Measurements from ENCODE around the gene APOL6. TPM values are rescaled to one million over a fixed set of nuclear protein-coding genes. Genes with fewer than 3 reads are reported as not detected.
"Not testable (repeated sequence)": the region's sequence is repeated elsewhere in the genome, so short reads cannot be mapped to it uniquely, and the experiment has no call there.

The APOL6 gene
- total RNA-seq, 2 donors from 2014 or later = 15.3 to 26.5 TPM

DNA sequence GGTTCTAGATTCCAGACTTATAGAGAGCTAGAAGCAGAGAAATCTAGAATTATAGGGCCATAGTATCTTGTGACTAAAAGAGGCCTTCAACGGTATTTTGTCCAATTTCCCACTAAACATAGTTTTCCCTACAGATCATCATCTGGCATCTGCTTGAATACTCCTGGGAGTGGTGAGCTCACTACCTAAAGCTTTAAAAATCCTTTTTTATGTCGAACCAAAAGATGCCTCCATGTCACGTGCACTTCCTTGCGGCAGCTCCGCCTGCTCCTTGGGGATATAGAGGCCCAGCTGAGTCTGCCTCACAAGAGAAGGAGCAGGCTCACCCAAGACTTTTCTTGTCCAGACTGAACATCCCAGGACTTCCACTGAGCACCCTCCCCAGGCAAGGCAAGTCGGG, 26.8 kb upstream of the APOL6 start:
- ATAC-seq (ENCODE audit: insufficient number of reproducible peaks, low FRiP score, low read depth) (no peak), DNase-seq (ENCODE audit: low spot score) (no peak)
- H3K27me3 ChIP-seq (replicated peaks; ENCODE audit: insufficient read depth) = no peaks in the 10 kb centered on the region
- H3K27ac ChIP-seq = no peak overlapping the region
- H3K4me1 ChIP-seq (ENCODE audit: control insufficient read depth in 1 of 2, low read depth in 2 of 2) = peaks cover 4 to 25% of the 10 kb centered on the region in 2 donors
- no peak overlapping the region for H3K4me3 ChIP-seq
- H3K9me3 ChIP-seq = no peaks in the 10 kb centered on the region
- TF ChIP-seq, protein P1, sequence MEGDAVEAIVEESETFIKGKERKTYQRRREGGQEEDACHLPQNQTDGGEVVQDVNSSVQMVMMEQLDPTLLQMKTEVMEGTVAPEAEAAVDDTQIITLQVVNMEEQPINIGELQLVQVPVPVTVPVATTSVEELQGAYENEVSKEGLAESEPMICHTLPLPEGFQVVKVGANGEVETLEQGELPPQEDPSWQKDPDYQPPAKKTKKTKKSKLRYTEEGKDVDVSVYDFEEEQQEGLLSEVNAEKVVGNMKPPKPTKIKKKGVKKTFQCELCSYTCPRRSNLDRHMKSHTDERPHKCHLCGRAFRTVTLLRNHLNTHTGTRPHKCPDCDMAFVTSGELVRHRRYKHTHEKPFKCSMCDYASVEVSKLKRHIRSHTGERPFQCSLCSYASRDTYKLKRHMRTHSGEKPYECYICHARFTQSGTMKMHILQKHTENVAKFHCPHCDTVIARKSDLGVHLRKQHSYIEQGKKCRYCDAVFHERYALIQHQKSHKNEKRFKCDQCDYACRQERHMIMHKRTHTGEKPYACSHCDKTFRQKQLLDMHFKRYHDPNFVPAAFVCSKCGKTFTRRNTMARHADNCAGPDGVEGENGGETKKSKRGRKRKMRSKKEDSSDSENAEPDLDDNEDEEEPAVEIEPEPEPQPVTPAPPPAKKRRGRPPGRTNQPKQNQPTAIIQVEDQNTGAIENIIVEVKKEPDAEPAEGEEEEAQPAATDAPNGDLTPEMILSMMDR (IDR thresholded peaks at IDR 0.05) = no peak
- no peaks in the 10 kb centered on the region for H3K36me3 ChIP-seq

DNA sequence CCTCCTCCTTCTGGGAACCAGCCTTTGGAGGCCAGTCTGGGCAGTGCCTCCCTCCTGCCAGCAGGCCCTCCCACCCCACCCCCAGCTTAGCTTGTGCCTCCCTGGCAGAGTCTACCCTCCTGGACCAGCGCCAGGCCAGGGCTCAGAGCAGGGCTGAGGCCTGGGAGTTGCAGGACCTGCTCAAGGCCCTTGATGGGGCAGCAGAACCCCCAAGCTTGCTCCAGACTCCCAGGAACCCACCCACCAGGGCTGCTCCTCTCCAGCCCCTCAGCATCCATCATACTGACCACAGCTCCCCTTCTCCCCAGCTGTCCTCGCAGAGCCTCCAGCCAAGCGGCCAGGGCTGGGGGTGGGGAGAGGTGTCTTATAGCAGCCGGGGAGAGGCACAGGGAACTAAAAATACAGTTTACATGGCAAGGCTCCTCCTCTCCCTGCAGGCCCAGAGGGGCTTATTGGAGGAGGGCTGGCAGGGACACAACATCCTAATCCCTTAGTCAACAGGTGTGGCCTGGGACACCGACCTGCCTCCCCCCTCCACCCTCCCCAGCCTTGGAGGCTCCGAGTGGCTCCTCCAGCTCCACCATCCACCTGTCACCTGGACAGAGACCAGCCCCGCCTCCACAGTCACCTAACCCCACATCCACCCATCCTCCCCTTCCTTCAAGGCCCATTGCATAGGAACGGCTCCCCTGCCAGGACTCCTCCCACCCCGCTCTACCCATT, 25.9 kb upstream of the APOL6 start:
- no peak for DNase-seq (ENCODE audit: low spot score)
- no peak overlapping the region for H3K27ac ChIP-seq
- H3K36me3 ChIP-seq = no peaks in the 10 kb centered on the region
- no peaks in the 10 kb centered on the region for H3K27me3 ChIP-seq (replicated peaks; ENCODE audit: insufficient read depth)
- TF ChIP-seq, protein P1 (IDR thresholded peaks at IDR 0.05) = no peak
- ATAC-seq (ENCODE audit: insufficient number of reproducible peaks, low FRiP score, low read depth) = no peak
- H3K4me3 ChIP-seq = no peak overlapping the region
- H3K4me1 ChIP-seq (ENCODE audit: control insufficient read depth in 1 of 2, low read depth in 2 of 2) = peaks cover 4 to 29% of the 10 kb centered on the region in 2 donors
- H3K9me3 ChIP-seq = no peaks in the 10 kb centered on the region

DNA sequence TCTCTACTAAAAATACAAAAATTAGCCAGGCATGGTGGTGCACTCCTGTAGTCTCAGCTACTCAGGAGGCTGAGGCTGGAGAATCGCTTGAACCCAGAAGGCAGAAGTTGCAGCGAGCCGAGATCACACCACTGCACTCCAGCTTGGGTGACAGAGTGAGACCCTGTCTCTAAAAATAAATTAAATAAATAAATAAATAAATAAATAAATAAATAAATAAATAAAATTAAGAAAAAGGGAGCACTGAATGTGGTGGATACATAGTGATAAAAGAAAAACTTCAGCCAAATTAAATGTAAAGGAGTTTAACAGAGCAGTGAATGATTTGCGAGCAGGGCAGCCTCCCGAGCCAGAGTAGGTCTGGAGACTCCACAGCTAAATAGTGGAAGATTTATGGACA, 24.4 kb upstream of the APOL6 start:
- not testable (repeated sequence) for H3K36me3 ChIP-seq; ATAC-seq (ENCODE audit: insufficient number of reproducible peaks, low FRiP score, low read depth); H3K27me3 ChIP-seq (replicated peaks; ENCODE audit: insufficient read depth); H3K9me3 ChIP-seq; H3K27ac ChIP-seq; H3K4me3 ChIP-seq; DNase-seq (ENCODE audit: low spot score)
- H3K4me1 ChIP-seq (ENCODE audit: control insufficient read depth in 1 of 2, low read depth in 2 of 2) = peaks cover 4 to 35% of the 10 kb centered on the region in 2 donors

DNA sequence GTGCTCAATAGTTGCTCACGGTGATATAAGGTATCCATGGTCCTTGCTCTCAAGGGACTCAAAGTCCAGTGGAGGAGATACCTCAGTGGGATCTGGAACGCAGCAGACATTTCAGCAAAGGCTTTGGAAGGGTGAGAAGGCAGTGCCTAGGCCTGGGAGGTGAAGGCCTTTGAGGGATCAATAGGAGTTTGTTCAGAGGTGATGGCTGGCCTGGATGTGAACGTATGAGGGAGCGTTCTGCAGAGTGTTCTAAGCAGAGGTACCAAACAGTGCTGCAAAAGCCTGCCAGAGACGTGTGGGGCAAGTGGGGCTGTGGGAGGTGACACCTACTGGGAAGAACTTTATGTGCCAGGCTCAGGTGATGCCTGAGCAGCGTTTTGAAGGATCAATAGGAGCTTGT, 23.7 kb upstream of the APOL6 start:
- ATAC-seq (ENCODE audit: insufficient number of reproducible peaks, low FRiP score, low read depth) (no peak), DNase-seq (ENCODE audit: low spot score) (no peak)
- H3K4me3 ChIP-seq = no peak overlapping the region
- H3K4me1 ChIP-seq (ENCODE audit: control insufficient read depth in 1 of 2, low read depth in 2 of 2) = peaks cover 9 to 42% of the 10 kb centered on the region in 2 donors
- H3K9me3 ChIP-seq = no peaks in the 10 kb centered on the region
- H3K27me3 ChIP-seq (replicated peaks; ENCODE audit: insufficient read depth) = no peaks in the 10 kb centered on the region
- H3K27ac ChIP-seq = no peak overlapping the region
- TF ChIP-seq, protein P1 (IDR thresholded peaks at IDR 0.05) = no peak
- H3K36me3 ChIP-seq = no peaks in the 10 kb centered on the region

DNA sequence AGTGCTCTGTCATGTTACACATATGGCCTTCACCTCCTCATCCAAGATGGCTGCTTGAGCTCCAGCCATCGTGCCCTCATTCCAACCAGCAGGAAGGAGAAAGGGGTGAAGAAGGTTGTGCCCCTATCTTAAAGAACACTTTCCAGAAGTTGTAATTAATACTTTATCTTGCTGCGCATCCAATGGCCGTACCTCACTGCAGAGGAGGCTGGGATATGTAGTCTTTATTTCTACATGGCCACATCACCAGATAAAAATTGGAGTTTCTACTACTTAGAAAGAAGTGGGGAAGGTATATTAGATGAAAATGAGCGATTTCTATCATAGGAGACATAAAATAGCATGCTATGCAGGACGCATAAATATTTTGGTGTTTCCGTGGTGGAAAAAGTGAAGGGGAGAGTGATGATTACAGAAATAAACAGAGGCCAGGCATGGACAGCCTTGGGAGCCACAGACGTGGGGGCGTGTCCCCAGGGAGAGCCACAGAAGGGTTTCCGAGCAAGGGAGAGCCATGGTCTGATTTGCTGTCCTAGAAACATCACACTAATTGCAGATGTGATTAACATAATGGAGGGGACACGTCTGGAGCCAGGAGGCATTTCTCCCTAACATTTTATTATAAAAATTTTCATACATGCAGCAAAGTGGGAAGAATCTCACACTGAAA, 22.3 kb upstream of the APOL6 start:
- H3K36me3 ChIP-seq = no peaks in the 10 kb centered on the region
- no peak for ATAC-seq (ENCODE audit: insufficient number of reproducible peaks, low FRiP score, low read depth)
- H3K27me3 ChIP-seq (replicated peaks; ENCODE audit: insufficient read depth) = no peaks in the 10 kb centered on the region
- no peak overlapping the region for H3K27ac ChIP-seq
- H3K4me3 ChIP-seq = no peak overlapping the region
- TF ChIP-seq, protein P1 (IDR thresholded peaks at IDR 0.05) = no peak
- H3K9me3 ChIP-seq = no peaks in the 10 kb centered on the region
- peaks cover 12 to 50% of the 10 kb centered on the region in 2 donors for H3K4me1 ChIP-seq (ENCODE audit: control insufficient read depth in 1 of 2, low read depth in 2 of 2)
- no peak for DNase-seq (ENCODE audit: low spot score)
